Neural progenitor cell (in vitro differentiated cells): ENCODE data around the gene GANAB.
A peak's percentile ranks its signal among the peaks of the same experiment; 100 is the strongest.

Experiments used
- CTCF ChIP-seq: fragments of 200-600 bp; sonication (generic); IDR thresholded peaks from 2 replicates; pipeline ENCODE4 v1.5.1; 2017; ENCODE audit warnings: antibody characterized with exemption, mild to moderate bottlenecking
- EZH2 ChIP-seq: fragments of 200-600 bp; sonication (generic); IDR thresholded peaks from 2 replicates; pipeline ENCODE4 v1.6.1; 2017; ENCODE audit warnings: antibody characterized with exemption, mild to moderate bottlenecking, moderate library complexity
- EZH2phosphoT487 ChIP-seq: fragments of 200-600 bp; sonication (generic); IDR thresholded peaks from 2 replicates; pipeline ENCODE4 v1.6.1; 2017; ENCODE audit warnings: antibody characterized with exemption

- TF ChIP-seq CTCF (peak; percentile 4), EZH2 (no peak), EZH2phosphoT487 (no peak)
These were observed at the start of gene GANAB for GRCh38 chr11:62645946-62646824.
